ENCODE results near the gene TCF4.

Gene TCF4

DNA sequence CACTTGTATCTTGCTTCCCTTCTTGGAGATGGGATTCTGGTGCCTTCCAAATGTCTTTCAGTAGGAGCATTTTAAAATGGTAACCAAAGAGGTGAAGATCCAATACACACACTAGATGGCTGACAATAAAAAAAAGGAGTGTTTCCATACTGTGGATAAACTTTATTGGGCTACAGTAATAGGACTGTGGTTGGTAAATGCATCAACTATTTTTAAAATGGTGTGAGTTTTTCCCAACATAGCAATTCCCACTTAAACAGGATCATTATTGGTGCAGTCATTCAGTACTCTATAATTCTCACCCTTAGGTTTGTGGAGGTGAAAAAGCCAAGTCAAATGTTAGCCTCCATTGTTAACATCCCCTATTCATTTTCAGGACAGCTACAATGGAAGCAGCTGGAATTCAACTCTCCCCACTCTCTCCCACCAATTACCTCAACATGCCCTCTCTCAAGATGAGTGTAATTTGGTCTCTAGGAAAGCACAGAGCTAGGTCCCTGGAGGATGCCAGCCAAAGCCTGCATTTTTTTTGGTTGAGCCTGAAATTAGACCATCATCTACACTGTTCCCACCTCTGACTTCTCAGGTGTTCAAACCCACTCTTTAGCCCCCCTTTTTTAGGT lies 273.3 kb downstream of the TCF4 start:
- in situ Hi-C loops (cut with HindIII; ENCODE audit: low sequenced_read_pairs) = loop anchor here (5.0 kb wide), 1 partner anchor 47 kb away; no protein-coding TSS in a partner anchor

DNA sequence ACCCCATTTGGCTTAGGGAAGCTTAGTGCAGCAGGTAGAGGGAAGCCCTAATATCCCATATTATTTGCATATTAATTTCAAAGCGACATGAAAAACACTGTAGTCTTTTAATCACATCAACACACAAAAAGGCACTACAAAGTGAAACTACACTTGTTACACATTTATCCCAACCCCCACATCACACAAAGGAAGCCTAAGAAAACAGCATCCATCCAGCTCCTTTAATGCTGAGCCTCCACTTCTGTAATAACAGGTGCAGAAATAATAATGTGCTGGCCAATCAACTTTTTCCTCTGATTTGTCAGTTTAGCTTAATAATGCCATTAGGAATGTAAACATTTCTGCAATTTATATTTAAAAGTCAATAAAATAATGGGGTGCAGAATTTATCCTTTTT lies 274.0 kb downstream of the TCF4 start:
- in situ Hi-C loops (cut with HindIII; ENCODE audit: low sequenced_read_pairs) = no loop called here

DNA sequence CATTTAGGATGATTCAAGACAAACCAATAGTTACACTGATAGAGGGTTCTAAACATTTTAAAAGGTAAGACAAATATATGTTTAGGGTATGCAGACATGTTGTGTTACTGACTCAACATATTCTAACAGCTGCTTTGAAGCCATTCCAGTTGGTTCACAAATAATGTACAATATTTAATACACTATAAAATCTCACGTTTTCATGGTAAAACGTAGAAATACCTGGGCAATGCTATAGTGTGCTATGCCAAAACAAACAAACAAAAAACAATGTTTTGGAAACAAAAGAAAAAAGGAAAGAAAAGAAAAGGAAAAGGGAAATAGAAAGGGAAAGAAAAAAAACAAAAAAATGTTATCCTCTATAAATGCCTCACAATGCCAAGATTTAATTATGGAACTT lies 277.1 kb downstream of the TCF4 start:
- in situ Hi-C loops (cut with HindIII; ENCODE audit: low sequenced_read_pairs) = no loop called here

DNA sequence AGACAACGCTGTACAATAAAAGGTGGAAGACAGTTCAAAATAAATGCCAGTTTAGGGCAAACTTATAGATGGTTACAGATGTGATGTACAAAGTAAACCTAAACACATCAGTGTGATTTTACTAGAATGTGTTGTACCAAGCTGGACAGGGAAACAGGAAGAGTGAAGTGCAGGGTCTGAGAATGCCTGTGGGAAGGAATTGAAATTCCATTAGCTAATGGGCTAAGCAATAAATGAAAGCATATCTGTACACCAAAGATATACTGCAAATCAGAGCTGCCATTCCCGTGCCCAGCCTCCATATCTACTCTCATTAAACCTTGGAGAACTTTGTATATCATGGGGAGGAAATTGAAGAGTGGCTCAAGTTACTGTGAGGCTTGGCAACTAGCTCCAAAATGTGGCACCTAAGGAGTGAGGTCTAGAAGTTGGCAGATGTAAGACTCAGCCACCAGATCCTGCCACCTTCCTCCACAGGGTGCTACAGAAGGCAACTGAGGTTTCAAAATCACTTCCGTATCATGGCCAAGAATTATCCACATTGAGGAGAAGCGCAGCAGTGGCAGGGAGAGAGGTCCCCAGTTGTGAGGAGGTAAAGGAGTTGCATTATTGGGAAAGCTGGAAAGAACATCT lies 277.8 kb downstream of the TCF4 start:
- in situ Hi-C loops (cut with HindIII; ENCODE audit: low sequenced_read_pairs) = no loop called here

DNA sequence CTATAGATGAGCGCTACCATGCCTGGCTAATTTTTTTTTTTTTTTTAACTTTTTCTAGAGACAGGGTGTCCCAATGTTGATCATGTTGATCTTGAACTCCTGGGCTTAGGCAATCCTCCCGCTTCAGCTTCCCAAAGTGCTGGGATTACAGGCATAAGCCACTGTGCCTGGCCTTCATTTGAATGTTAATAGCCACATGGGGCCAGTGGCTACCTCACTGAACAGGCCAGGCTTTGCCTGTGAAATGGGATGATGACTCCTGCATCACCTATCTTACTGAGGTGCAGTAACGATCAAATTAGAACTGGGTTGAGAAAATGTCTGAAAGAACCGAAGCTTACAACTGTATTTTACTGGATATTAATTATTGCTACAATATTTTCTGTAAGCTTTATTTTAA lies 278.7 kb downstream of the TCF4 start:
- in situ Hi-C loops (cut with HindIII; ENCODE audit: low sequenced_read_pairs) = no loop called here

DNA sequence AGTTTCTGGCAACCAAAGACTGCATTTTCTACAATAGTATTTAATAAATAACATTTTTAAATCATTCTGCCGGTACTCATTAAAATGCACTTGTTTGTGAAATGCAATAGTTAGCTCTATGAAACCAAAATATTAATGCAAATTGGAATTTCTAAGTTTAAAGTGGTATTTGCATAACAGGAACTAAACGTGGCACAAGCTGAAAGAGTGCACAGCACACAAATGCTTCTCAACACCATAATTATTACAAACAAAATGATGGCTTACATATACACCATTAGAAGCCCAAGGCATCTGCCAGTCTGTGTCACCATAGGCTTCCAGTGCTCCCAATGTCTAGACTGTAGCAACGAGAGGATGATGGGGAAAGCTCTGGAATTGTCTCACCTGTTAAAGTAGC lies 280.5 kb downstream of the TCF4 start:
- in situ Hi-C loops (cut with HindIII; ENCODE audit: low sequenced_read_pairs) = no loop called here

DNA sequence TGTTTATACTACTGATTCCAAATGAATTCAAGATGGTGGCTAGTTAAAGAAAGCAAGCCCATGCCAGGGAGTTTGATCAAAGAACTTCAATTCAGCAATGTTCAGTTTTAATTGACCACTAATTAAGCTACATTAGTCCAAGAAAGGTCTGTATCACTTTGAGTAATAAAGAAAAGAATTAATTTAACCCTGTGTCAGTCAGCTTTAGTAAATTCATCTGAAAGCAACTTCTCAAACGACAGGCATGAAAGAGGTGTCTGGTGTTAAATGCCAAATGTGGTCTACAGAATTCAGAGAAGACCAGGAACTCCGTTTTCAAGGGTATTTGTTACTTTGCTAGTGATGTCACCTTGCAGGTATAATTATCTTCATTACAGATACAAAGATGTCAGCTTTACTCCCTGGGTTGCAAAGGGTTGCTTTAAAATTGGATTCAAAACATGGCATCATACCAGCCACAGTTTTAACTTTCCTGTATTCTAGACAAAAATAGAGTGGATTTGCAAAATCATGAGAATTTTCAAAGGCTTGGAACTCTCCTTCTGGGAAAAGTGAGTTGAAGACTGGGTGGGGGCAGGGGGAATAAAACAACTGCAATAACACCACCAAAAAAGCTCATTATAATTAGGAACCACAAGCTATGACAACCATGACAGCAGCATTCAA lies 281.5 kb downstream of the TCF4 start:
- in situ Hi-C loops (cut with HindIII; ENCODE audit: low sequenced_read_pairs) = no loop called here

DNA sequence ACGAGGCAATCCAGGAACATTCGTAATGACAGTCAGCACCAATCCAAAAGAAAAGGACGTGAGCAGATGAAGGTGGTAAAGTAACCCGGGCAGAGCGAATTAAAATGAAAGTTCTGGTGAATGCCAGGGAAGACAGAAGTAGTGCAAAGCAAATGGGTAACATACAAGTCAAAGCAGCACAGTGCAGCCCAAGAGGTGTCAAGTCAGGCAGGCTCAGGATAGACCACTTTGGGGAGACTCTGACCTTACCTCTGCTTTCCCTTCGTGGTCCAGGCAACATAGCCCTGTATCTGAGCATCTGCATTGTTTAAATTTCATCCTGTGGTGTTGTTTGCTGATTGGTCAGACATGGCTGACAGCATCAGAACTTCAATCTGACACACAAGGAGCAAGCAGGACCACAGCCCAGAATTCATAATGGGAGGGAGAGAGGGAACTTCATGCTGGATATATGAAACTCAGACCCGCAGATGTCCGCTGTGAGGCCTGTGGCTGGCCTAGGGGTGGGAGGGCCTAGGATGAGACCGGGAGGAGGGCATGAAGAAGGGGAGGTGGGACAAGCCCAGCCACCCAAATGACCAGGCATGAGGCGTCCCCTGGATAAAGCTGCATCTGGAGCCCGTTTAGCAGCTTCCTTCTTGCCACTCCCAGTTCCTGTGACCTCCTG lies 285.7 kb downstream of the TCF4 start:
- in situ Hi-C loops (cut with HindIII; ENCODE audit: low sequenced_read_pairs) = no loop called here

DNA sequence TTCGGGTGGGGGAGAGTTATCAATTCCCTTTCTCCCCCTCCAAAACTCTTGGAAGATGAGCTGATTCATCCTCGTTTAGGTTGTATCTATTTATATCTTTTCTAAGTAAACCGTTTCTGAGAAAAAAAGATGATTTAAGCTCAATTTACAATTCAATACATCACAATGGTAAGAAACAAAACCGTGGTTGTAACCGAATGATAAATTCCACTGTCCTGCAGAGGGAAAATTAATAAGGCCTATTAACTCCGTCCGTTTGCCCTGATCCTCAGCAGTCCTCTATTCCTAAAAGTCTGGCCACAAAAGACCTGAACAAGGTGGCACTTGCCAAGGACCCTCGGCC lies 286.2 kb downstream of the TCF4 start:
- in situ Hi-C loops (cut with HindIII; ENCODE audit: low sequenced_read_pairs) = no loop called here

DNA sequence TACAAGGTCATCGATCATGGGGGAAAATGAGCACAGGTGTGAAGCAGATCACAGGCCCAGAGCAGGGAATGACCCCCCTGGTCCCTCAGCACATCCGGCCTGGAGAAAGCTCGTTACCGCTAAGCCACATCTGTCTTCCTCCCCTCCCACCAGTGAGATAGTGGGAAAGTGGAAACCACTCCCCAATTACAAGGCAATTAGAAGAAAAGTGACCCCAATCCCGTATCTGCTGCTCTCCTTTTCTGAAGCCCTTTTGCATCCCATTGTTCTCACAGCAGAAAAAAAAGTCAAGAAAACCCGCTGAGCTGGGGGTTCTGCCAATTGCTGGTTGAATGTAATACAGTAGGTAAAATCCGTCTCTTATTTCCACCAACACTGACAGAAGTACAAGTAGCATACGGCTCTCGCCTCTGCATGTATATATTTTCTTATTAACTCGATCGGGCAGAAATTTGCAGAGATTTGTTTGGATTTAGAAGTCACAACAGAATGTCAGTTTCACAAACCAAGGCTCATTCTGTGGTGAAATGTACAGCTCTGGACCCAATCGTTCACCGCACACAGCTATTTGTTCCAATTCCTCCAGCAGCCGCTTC lies 287.0 kb downstream of the TCF4 start:
- in situ Hi-C loops (cut with HindIII; ENCODE audit: low sequenced_read_pairs) = no loop called here

DNA sequence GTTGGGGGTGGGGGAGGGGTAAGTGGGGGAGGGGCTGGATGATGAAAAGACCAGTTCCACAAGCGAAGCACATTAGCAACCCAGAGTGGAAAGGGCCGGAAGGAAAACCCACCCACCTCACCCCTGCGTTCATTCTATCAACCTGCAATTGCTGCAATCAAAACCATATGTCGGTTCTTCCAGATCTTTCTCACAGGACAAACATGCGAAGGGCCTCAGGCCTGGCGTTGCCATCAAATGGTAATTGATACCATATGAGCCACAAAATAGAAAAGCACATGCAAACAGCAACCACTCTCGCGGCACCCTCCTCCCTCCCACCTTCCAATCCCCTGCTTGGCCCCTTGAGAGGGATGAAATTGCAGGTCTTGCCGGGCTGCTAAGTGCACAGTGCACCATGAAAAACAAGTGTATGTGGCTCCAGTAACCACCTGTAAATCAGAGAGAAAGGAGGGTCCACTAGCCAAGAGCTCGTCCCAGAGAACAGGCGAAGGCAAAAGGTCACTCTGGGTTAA lies 287.5 kb downstream of the TCF4 start:
- in situ Hi-C loops (cut with HindIII; ENCODE audit: low sequenced_read_pairs) = no loop called here

DNA sequence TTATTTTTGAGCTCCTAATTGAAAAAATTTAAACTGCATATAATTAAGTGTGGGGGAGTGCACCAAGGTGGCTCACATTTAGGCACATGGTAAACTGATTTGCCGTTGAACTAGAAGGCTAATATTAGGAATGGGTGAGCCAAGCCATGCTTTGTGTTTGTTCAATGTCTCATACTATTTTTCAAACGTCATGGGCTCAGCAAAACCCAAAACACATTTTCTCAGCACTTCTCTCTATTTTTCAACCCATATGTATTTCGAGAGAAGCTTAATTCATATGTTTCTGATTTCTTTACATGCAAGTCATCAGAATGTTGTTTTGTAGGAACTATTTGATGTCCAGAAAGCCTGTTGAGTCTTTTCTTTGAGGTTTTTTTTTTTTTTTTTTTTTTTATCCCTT lies 291.2 kb downstream of the TCF4 start:
- in situ Hi-C loops (cut with HindIII; ENCODE audit: low sequenced_read_pairs) = no loop called here

DNA sequence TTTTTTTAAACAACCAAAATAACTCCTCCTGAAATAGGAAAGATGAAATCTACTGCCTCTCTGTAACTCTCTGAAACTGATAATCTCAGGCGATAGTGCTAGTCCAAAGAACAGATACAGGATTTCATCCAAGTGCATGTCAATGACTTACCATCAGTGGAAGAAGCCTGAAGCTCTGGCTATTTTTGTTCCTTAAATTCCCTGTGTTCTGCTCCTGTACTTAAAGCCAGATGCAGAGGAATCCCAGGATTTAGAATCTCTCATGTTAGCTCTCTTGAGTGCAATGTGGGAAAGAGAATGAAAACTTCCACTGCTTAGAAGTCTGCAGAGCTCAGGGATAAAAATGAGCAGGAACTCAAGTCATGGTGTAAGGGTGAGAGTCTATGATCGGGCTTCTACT lies 291.9 kb downstream of the TCF4 start:
- in situ Hi-C loops (cut with HindIII; ENCODE audit: low sequenced_read_pairs) = no loop called here

DNA sequence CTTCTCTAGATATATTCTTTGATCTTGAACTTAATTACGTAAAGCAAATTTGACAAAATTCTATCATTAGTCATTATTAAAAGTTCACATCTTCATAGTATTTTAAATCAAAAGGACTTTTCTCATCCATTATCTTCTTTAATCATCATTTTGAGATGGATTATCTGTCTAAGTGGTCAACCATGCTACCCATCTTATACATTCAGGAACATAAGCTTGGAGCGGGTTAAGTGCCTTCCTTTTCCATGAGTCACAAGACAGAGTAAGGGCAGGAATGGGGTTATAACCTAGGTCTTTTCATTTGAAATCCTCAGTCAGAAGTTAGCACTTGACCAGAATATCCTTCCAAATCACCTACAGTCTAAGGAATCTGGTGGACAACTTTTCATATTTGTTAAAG lies 297.1 kb downstream of the TCF4 start:
- in situ Hi-C loops (cut with HindIII; ENCODE audit: low sequenced_read_pairs) = no loop called here

DNA sequence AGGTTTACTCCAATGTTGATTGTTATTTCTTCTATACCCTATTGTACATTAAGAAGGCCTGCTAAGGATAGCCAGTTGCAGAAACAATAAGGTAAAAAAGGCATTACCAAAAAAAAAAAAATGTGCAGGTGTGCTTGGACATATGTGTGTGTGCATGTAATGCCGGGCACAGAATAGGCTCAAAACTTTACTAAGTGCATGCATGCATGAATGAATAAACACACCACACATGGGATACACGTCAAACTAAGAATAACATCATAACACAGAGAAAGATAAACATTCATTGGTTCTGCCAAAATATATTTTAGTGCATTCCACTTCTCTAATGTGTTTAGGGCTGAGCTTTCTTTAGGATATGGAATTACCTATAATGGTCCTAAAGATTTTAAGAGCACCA lies 298.2 kb downstream of the TCF4 start:
- in situ Hi-C loops (cut with HindIII; ENCODE audit: low sequenced_read_pairs) = no loop called here

DNA sequence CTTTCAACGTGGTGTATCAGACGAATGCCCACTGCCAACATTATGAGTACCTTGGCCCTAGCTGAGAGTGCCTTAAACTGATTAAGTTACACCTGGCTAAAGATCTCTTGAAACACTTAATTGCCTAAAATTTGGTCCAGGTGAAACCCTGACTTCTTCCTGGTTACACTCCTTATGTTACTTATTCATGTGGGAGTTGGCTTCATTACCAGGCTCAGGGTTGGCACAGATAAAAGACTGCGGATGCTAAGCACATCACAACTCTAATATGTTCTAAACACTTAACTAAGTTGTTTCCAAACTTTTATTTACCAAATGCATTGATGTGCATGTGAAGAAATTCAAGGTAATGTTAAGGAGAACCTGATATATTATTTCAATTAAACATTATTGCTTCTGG lies 298.9 kb downstream of the TCF4 start:
- in situ Hi-C loops (cut with HindIII; ENCODE audit: low sequenced_read_pairs) = no loop called here

DNA sequence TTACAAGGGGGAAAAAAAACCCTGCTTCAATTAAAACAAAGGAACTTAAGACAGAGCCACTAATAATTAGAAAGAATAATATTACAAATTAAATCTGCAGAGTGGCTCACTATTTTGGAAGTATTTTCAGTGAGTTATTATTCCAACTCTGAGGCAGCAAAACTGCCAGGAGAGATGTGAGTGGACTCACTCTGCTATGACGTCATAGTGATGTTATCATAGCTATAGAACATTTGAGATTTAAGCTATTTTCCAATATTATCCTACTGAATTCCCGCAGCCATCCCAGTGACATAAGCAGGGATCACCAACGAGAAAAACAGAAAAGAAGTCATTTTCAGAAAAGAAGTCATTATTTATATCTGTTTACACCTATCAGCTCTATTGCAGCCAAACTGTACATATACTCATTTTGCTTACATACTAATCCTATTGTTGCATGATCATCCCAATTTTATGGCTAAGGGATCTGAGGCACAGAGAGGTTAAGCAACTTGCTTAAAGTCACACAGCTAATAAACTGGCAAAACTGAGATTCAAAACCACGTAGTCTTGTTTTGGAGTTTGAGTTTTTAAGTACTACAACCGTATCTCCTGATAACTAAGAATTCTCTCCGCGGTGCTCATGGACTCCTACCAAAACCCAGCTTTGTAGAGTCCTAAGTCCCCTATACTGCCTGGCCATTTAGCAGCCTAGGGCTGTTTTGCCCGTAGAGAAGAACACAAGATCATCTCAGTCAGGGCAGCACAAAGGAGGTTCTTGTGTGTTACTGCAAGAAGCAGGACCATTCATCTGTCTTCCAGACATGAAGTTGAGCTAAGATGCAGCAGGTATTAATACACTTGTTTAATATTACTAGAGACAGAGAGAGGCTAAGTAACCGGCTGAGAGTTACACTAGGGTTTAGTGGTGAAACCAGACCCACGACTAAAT lies 299.8 kb downstream of the TCF4 start:
- in situ Hi-C loops (cut with HindIII; ENCODE audit: low sequenced_read_pairs) = no loop called here

DNA sequence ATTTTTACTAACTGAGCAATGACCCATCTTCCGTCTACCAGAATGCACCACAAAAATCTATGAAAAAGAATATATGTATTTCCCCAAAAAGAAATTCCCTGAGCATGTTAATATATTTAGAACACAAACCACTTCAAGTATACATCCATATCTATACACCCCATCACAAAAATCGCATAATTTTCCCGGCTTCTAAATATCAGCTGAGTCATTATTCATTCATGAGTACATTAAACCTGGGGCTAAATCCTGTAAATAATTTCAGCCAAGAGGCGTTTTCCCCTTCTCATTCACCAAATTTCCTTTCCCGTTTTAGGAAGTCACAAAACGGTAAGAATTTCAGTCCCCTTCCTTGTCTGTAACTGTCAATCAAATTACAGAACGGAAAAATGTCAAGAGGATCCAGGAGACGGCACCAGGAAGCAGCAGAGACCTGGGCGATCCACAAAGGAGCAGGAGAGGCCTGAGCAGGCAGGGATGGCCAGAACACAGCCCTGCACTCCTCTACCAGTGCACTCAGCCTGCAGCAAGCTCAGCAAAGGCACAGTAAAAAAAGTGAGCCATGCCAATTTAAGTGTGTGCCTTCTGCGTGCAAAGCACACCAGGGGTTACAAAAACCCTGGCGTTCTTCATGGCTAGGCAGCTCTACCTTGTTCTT lies 300.7 kb downstream of the TCF4 start:
- in situ Hi-C loops (cut with HindIII; ENCODE audit: low sequenced_read_pairs) = no loop called here

DNA sequence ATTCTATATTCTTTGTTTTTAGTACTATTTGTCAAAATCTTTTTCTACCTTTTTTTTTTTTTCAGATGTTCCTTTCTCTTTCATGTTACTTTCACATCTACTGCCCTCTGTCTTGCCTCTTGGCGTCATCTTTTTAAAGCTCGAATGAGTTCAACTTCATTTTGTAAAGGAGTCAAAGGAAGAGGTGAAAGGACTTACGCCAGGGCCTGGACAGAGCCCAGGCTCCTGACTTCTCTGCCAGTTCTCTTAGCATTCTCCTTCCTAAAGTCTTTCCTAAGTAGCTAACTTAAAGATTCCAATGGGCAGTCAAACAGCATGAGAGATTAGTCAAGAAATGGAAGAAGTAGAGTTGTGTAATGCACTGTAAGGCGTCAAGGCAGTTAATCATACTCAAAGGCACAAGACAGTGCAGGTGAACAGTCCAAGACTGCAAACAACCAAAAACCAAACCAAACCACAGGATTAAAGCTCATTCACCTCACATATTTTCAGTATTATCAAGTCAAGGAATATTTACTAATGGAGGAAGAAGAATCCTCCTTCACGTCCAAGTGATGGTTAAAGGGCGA lies 301.7 kb downstream of the TCF4 start:
- in situ Hi-C loops (cut with HindIII; ENCODE audit: low sequenced_read_pairs) = no loop called here

DNA sequence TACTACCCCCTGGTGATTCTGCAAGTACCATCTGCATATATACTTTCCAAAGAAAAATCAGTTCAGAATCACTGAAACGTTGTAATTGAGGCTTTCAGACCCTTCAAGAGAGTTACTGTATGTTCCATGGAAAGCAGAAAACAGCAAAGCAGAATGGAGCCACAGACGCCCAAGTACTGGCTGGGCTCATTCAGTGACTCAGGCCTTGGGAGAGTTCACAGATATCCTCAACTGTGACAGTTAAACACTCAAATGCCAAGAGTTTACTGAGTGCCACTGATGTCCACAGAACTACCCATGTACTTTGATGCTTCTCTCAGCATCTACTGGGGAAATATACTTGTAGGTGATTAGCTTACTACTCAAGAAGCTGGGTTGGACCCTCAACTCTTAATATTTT lies 303.4 kb downstream of the TCF4 start:
- in situ Hi-C loops (cut with HindIII; ENCODE audit: low sequenced_read_pairs) = no loop called here
